Activated B cell treated with CpG ODN at 0.5 μM for 24 hours (primary cell): ENCODE measurements around the gene UBE2E2. TPM values are rescaled to one million over a fixed set of nuclear protein-coding genes. Genes with fewer than 3 reads are reported as not detected.

Experiments
- ATAC-seq: fragments of 200-7000 bp; cut with Tn5 transposase; one replicate; pipeline ENCODE4 v1.10.0; 2021; ENCODE audit warnings: low read depth, mild to moderate bottlenecking, moderate library complexity
- CTCF ChIA-PET: fragments of 350-600 bp; sonication (Branson Sonifier 250); formaldehyde crosslinking; loops from one replicate; lab custom pipeline; 2021; ENCODE audit warnings: antibody characterized with exemption; lab: Charles Lee
- POLR2A ChIA-PET: fragments of 350-600 bp; sonication (Branson Sonifier 250); formaldehyde crosslinking; loops from one replicate; lab custom pipeline; 2021; ENCODE audit warnings: antibody characterized with exemption; lab: Charles Lee
- DNase-seq: peaks from one replicate; pipeline ENCODE4 v3.0.0; 2022
- H3K27ac Mint-ChIP-seq: one replicate; pipeline ENCODE4 v1.8.0; 2020; ENCODE audit warnings: mixed read lengths
- H3K27me3 Mint-ChIP-seq: one replicate; pipeline ENCODE4 v1.8.0; 2021; ENCODE audit warnings: mixed read lengths
- H3K36me3 Mint-ChIP-seq: one replicate; pipeline ENCODE4 v1.8.0; 2021; ENCODE audit warnings: low read depth, mixed read lengths
- H3K4me1 Mint-ChIP-seq: one replicate; pipeline ENCODE4 v1.8.0; 2021; ENCODE audit warnings: mixed read lengths
- H3K4me3 Mint-ChIP-seq: one replicate; pipeline ENCODE4 v1.8.0; 2020; ENCODE audit warnings: mild to moderate bottlenecking, mixed read lengths
- H3K9me3 Mint-ChIP-seq: one replicate; pipeline ENCODE4 v1.8.0; 2020; ENCODE audit warnings: mixed read lengths
- intact Hi-C: fragments of 100-400 bp; cut with micrococcal nuclease; formaldehyde crosslinking; loops from one replicate; pipeline ENCODE4 v1.15.1; 2024
- total RNA-seq: library from RNA; stranded (reverse); gene quantifications from 2 replicates; pipeline ENCODE4 v1.2.3, GENCODE V29; 2022
- TF ChIP-seq, protein P1 (sequence below): fragments of 200-600 bp; IDR thresholded peaks from one replicate; pipeline ENCODE4 v1.8.0; 2022; ENCODE audit warnings: antibody characterized with exemption, mild to moderate bottlenecking

The UBE2E2 gene
- total RNA-seq, 1 donor from 2014 or later, result 48.5 TPM

DNA sequence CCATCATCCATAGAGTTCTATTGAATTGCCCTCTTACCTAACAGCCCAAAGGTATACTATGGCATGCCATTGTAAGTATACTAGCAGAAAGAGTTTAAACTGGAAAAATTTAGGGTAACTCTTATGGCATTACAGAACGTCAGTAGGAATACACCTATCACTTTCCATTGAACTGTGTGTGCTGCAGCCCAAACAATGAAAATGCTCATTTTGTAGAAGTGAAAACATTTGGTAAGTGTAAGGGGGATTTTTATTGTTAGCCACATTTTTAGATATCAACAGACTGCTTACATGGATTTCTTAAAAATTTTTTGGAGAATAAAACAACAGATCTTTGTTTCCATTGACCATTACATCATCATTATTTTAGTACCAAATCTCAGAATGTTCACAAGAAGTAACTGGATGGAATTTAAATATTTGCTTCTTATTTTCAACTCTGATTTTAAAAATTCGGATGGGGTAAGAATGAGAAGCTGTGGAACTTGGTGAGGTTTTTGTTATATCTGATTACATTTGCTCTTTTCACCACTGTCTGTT lies 245.9 kb downstream of the UBE2E2 start:
- Mint-ChIP-seq H3K27me3 (no peaks in the 10 kb centered on the region), H3K9me3 (no peaks in the 10 kb centered on the region), H3K27ac (no peak overlapping the region), H3K4me1 (peaks cover 43% of the 10 kb centered on the region), H3K36me3 (no peaks in the 10 kb centered on the region), H3K4me3 (no peak overlapping the region)
- ChIA-PET CTCF (no interaction called here), POLR2A (interaction anchor here (0.6 kb wide), 1 partner anchor 861 kb away, joined by 6 read pairs; no protein-coding TSS in a partner anchor)
- TF ChIP-seq, protein P1, sequence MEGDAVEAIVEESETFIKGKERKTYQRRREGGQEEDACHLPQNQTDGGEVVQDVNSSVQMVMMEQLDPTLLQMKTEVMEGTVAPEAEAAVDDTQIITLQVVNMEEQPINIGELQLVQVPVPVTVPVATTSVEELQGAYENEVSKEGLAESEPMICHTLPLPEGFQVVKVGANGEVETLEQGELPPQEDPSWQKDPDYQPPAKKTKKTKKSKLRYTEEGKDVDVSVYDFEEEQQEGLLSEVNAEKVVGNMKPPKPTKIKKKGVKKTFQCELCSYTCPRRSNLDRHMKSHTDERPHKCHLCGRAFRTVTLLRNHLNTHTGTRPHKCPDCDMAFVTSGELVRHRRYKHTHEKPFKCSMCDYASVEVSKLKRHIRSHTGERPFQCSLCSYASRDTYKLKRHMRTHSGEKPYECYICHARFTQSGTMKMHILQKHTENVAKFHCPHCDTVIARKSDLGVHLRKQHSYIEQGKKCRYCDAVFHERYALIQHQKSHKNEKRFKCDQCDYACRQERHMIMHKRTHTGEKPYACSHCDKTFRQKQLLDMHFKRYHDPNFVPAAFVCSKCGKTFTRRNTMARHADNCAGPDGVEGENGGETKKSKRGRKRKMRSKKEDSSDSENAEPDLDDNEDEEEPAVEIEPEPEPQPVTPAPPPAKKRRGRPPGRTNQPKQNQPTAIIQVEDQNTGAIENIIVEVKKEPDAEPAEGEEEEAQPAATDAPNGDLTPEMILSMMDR, result no peak
- ATAC-seq, result no peak
- no peak for DNase-seq
- intact Hi-C loops, result loop anchor here (2.0 to 10.0 kb wide), 2 partner anchors 18 to 386 kb away; no protein-coding TSS in a partner anchor

DNA sequence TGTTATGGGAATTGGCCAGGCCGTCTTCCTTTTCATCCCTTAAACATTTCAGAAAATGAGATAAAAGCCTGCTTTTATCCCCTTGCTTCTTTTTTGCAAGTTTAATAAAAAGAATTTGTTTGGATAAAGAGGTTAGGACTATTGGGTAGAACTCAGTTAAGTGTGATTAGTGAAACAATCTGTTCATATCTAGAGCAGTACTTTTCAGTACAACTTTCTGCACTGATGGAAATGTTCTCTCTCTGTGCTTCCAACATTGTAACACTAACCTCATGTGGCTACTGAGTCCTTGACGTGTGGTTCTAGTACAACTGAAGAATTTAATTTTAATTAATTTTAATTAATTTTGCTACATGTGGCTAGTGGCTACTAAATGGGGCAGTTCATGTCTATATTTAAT lies 246.9 kb downstream of the UBE2E2 start:
- DNase-seq, result no peak
- H3K9me3 Mint-ChIP-seq, result no peaks in the 10 kb centered on the region
- intact Hi-C loops, result no loop called here
- ChIA-PET CTCF (no interaction called here), POLR2A (no interaction called here)
- H3K4me3 Mint-ChIP-seq, result no peak overlapping the region
- H3K27ac Mint-ChIP-seq, result no peak overlapping the region
- H3K27me3 Mint-ChIP-seq, result no peaks in the 10 kb centered on the region
- H3K4me1 Mint-ChIP-seq, result peaks cover 46% of the 10 kb centered on the region
- no peak for ATAC-seq
- no peaks in the 10 kb centered on the region for H3K36me3 Mint-ChIP-seq
- TF ChIP-seq, protein P1, result no peak

DNA sequence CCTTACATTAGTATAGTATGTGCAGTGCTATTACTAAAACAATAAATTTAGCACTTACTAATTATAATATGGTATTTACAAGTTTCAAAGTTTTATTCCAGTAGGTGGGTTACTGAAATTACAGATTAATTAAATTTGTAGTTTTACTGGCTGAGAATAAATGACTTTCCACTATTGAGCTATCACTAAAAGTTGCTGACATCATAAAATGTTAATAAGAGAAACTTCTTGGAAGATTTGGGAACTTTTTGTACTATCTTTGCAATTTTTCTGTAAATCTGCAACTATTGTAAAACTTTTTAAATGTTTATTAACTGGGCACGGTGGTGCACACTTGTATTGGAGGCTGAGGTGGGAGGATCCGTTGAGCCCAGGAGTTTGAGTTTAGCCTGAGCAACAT lies 247.7 kb downstream of the UBE2E2 start:
- Mint-ChIP-seq H3K4me1 (peaks cover 50% of the 10 kb centered on the region), H3K4me3 (no peak overlapping the region), H3K27me3 (no peaks in the 10 kb centered on the region), H3K36me3 (peaks cover 2% of the 10 kb centered on the region), H3K27ac (no peak overlapping the region), H3K9me3 (peaks cover under 1% of the 10 kb centered on the region)
- ChIA-PET POLR2A (no interaction called here), CTCF (no interaction called here)
- DNase-seq (no peak), ATAC-seq (no peak)
- TF ChIP-seq, protein P1, result no peak
- intact Hi-C loops, result no loop called here

DNA sequence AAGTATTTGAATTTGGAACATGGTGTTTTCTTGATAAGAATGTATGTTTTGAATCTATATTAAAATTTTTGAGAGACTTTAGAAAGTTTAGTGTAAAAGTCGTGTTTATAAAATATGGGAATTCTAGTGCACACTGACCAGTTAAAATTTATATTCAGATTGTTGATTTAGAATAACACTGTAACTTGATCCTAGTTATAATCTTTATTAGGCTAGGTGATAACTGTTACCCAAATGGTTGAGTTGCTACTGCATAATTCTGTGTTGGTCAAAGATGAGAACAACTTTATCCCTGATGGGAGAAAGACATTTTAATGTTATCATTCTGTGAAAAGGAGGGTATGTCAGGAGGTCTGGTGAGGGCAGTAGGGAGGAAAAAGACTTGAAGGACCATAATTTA lies 249.3 kb downstream of the UBE2E2 start:
- TF ChIP-seq, protein P1, result no peak
- Mint-ChIP-seq H3K4me1 (peaks cover 52% of the 10 kb centered on the region), H3K36me3 (peaks cover 11% of the 10 kb centered on the region), H3K27ac (no peak overlapping the region), H3K9me3 (peaks cover 4% of the 10 kb centered on the region), H3K4me3 (no peak overlapping the region), H3K27me3 (no peaks in the 10 kb centered on the region)
- CTCF ChIA-PET, result no interaction called here
- DNase-seq, result no peak
- intact Hi-C loops, result no loop called here
- POLR2A ChIA-PET, result no interaction called here
- no peak for ATAC-seq

DNA sequence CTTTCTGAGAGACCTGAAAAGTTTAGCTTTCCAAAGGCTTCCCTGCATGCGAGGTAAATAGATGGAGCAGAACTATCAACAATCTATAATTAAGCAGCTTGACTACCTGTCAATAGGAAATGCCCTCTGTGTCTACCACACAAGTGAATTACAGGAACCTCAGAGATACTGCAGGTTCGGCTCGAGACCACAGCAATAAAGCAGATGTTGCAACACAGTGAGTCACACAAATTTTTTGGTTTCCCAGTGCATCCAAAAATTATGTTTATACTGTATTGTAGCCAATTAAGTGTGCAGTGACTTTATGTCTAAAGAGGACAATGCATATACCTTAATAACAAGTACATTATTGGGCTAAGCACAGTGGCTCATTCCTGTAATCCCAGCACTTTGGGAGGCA lies 252.0 kb downstream of the UBE2E2 start:
- intact Hi-C loops, result no loop called here
- Mint-ChIP-seq H3K27ac (no peak overlapping the region), H3K36me3 (peaks cover 11% of the 10 kb centered on the region), H3K9me3 (peaks cover 4% of the 10 kb centered on the region), H3K4me1 (peaks cover 40% of the 10 kb centered on the region), H3K4me3 (no peak overlapping the region), H3K27me3 (no peaks in the 10 kb centered on the region)
- TF ChIP-seq, protein P1, result no peak
- CTCF ChIA-PET, result no interaction called here
- POLR2A ChIA-PET, result no interaction called here
- ATAC-seq, result no peak
- no peak for DNase-seq
